HEK293 (cell line): Measurements from ENCODE around the gene C1orf167.

ENCODE experiments used
- TF ChIP-seq, protein P1 (sequence below): fragments of 450-650 bp; formaldehyde crosslinking; IDR thresholded peaks from 2 replicates; pipeline ENCODE4 v1.5.1; 2016; ENCODE audit warnings: missing biosample characterization, missing genetic modification characterization
- TF ChIP-seq, protein P2 (sequence below): fragments of 450-650 bp; IDR thresholded peaks from 2 replicates; pipeline ENCODE4 v1.5.1; 2018; ENCODE audit warnings: missing biosample characterization, mild to moderate bottlenecking, missing genetic modification characterization

DNA sequence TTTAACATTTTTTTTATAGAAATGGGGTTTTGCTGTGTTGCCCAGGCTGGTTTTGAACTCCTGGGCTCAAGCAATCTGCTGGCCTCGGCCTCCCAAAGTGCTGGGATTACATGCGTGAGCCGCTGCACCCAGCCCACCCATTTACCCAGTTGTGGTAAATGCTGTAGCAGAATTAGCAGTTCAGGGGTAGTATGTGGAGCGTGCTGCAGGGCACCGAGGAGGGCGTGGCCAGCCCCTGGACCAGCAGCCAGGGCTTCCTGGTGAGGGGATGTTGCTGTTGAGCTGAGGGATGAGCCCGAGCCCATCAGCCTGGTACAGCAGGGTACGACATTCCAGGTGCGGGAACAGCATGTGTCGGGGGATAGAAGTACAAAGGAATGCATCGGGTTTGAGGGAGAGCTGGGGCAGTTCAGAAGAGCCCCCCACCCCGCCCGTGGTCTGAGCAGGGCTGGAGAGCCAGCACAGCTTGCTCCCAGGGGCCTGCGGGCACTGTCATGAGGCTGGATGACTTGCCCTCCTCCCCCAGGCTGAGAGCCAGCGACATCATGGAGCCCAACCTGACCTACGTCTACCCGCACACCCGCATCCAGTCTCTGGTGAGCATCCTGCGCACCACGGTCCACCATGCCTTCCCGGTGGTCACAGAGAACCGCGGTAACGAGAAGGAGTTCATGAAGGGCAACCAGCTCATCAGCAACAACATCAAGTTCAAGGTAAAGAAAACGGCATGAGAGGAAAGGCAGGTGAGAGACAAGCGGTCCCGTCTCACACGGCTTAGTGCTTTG, 73.6 kb downstream of the C1orf167 start:
- TF ChIP-seq, protein P1, sequence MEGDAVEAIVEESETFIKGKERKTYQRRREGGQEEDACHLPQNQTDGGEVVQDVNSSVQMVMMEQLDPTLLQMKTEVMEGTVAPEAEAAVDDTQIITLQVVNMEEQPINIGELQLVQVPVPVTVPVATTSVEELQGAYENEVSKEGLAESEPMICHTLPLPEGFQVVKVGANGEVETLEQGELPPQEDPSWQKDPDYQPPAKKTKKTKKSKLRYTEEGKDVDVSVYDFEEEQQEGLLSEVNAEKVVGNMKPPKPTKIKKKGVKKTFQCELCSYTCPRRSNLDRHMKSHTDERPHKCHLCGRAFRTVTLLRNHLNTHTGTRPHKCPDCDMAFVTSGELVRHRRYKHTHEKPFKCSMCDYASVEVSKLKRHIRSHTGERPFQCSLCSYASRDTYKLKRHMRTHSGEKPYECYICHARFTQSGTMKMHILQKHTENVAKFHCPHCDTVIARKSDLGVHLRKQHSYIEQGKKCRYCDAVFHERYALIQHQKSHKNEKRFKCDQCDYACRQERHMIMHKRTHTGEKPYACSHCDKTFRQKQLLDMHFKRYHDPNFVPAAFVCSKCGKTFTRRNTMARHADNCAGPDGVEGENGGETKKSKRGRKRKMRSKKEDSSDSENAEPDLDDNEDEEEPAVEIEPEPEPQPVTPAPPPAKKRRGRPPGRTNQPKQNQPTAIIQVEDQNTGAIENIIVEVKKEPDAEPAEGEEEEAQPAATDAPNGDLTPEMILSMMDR: no peak
- TF ChIP-seq, protein P2, sequence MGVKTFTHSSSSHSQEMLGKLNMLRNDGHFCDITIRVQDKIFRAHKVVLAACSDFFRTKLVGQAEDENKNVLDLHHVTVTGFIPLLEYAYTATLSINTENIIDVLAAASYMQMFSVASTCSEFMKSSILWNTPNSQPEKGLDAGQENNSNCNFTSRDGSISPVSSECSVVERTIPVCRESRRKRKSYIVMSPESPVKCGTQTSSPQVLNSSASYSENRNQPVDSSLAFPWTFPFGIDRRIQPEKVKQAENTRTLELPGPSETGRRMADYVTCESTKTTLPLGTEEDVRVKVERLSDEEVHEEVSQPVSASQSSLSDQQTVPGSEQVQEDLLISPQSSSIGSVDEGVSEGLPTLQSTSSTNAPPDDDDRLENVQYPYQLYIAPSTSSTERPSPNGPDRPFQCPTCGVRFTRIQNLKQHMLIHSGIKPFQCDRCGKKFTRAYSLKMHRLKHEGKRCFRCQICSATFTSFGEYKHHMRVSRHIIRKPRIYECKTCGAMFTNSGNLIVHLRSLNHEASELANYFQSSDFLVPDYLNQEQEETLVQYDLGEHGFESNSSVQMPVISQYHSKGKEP: no peak
